Heart left ventricle (tissue), 13 donors: ENCODE results near the gene NAA25.

ENCODE experiments used
- POLR2A ChIP-seq, 2 donors: fragments of 450-650 bp; IDR thresholded peaks; one replicate each; pipeline ENCODE4 v1.6.1; 2017; ENCODE audit warnings: antibody characterized with exemption in 2 of 2, mild to moderate bottlenecking in 2 of 2, moderate library complexity in 2 of 2
- TF ChIP-seq, protein P1 (sequence below), 12 donors: fragments of 200-600 bp; sonication (generic) in 4 of 12; IDR thresholded peaks; one replicate each; pipeline versions ENCODE4 v1.5.0 to v1.8.0; 2018 to 2022; ENCODE audit warnings: antibody characterized with exemption in 12 of 12, mild to moderate bottlenecking in 5 of 12
- donor health status: ischemic (EF 13 %, LVEDD 7.1; RV severe dilation, severe dysfunction).
- donor health status: DM: no; HTN: yes; CAD: no.
- donor health status: DM: no; HTN: no; CAD: no.
- donor health status: ischemic (EF 25% LVEDD 6.9; RV normal size, moderate dysfunction).
- donor health status: ischemic (EF 25% LVEDD 5.7; RV mildly dilated, moderate dysfunction).
- donor health status: ischemic (EF 35%, LVEDD 5.7; RV mildly dilated, moderate dysfunction).
- donor health status: nonischemic (EF 11% LVEDD 7.7; RV severe dilation, severe dysfunction).
- donor health status: DM: yes; HTN: yes; CAD: no.
- donor health status: PGD.
- donor health status: ischemic (EF 29% LVEDD 5.4; RV normal size, mild dysfunction).
- donor health status: nonischemic (EF 23%, LVEDD 6.1; RV moderate dilation, normal function).

DNA sequence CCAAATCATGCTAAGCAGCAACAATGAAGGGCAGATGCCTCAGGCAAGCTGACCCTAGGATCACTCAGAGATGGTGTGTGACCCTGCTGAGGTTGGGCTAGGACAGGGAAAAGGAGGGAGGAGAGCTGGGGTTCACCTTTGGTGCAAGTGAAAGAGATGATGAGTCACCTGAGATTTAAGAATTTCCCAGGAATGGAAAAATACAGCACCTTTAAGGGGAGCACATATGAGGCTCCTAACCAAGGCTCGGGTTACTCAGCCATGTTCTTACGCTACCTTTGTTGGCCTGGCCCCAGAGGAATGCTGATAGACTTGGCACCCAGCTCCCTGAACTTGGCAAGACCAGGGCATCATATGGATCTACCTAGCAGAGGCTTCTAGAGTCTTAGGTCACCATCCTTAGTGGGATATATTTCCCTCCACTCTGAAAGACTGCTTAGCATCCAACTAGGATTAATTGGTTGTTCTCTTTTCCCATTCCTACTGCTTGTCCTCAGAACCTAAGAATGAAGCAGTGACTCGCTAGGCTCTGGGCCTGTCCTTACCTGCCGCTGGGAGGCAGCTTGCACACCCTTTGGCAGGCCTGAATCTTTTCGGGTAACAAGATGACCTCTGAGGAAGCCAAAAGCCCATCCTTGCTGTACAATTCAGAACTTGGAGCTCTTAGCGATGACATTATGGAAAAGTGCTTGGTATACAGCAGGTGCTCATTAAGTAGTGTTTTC is 4.0 kb upstream of the NAA25 start:
- TF ChIP-seq, protein P1, sequence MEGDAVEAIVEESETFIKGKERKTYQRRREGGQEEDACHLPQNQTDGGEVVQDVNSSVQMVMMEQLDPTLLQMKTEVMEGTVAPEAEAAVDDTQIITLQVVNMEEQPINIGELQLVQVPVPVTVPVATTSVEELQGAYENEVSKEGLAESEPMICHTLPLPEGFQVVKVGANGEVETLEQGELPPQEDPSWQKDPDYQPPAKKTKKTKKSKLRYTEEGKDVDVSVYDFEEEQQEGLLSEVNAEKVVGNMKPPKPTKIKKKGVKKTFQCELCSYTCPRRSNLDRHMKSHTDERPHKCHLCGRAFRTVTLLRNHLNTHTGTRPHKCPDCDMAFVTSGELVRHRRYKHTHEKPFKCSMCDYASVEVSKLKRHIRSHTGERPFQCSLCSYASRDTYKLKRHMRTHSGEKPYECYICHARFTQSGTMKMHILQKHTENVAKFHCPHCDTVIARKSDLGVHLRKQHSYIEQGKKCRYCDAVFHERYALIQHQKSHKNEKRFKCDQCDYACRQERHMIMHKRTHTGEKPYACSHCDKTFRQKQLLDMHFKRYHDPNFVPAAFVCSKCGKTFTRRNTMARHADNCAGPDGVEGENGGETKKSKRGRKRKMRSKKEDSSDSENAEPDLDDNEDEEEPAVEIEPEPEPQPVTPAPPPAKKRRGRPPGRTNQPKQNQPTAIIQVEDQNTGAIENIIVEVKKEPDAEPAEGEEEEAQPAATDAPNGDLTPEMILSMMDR (IDR thresholded peaks at IDR 0.05) = no peak
- no peak for TF ChIP-seq POLR2A (IDR thresholded peaks at IDR 0.05)
